Adrenal gland (tissue), 5 donors: ENCODE results near the gene SH3BGRL2.

Experiments used
- POLR2A ChIP-seq, 2 donors: fragments of 450-650 bp; IDR thresholded peaks; one replicate each; pipeline ENCODE4 v1.6.1; 2017; ENCODE audit warnings: antibody characterized with exemption in 2 of 2, mild to moderate bottlenecking in 2 of 2, moderate library complexity in 1 of 2
- TF ChIP-seq, protein P1 (sequence below), 6 experiments: fragments of 450-650 bp in 4 of 6; fragments of 200-600 bp in 2 of 6; sonication (generic) in 1 of 6; IDR thresholded peaks; 1 replicate in 5 of 6; 2 replicates in 1 of 6; pipeline versions ENCODE4 v1.5.1 to v1.8.0; 2016 to 2021; ENCODE audit warnings: antibody characterized with exemption in 6 of 6, mild to moderate bottlenecking in 2 of 6, moderate library complexity in 1 of 6
- donor health status: DM: no; HTN: no; CAD: no.

DNA sequence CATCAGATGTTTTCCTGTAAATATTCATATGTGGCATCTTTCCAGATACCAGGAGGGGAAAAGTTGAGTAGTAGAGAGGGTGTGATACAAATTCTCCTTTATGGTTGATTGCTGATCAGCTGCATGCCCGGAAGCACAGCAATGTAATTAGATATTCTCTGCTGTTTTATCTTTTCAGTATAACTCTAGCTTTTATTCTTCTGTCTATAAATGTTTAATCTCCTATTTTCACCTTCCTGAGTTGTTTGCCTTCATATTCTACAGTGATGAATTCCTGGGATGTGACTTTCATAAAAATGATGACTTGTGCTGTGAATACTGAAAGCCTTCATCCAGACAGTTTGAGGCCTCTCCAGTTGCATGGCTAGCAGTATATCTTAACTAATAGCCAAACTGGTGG lies 53.7 kb downstream of the SH3BGRL2 start:
- TF ChIP-seq, protein P1, sequence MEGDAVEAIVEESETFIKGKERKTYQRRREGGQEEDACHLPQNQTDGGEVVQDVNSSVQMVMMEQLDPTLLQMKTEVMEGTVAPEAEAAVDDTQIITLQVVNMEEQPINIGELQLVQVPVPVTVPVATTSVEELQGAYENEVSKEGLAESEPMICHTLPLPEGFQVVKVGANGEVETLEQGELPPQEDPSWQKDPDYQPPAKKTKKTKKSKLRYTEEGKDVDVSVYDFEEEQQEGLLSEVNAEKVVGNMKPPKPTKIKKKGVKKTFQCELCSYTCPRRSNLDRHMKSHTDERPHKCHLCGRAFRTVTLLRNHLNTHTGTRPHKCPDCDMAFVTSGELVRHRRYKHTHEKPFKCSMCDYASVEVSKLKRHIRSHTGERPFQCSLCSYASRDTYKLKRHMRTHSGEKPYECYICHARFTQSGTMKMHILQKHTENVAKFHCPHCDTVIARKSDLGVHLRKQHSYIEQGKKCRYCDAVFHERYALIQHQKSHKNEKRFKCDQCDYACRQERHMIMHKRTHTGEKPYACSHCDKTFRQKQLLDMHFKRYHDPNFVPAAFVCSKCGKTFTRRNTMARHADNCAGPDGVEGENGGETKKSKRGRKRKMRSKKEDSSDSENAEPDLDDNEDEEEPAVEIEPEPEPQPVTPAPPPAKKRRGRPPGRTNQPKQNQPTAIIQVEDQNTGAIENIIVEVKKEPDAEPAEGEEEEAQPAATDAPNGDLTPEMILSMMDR (IDR thresholded peaks at IDR 0.05): no peak
- no peak for TF ChIP-seq POLR2A (IDR thresholded peaks at IDR 0.05)
